Transverse colon (tissue), 4 donors: ENCODE measurements around the gene BID.

Experiments
- CTCF ChIP-seq, 5 experiments: fragments of 200-600 bp in 3 of 5; fragments of 450-650 bp in 2 of 5; sonication (generic) in 3 of 5; IDR thresholded peaks; 1 replicate in 2 of 5; 2 replicates in 3 of 5; pipeline ENCODE4 v1.5.1; 2016 to 2017; ENCODE audit warnings: antibody characterized with exemption in 5 of 5, inconsistent platforms in 3 of 5, mild to moderate bottlenecking in 2 of 5, moderate library complexity in 1 of 5
- EP300 ChIP-seq: sonication (generic); formaldehyde crosslinking; IDR thresholded peaks from one replicate; pipeline ENCODE4 v1.6.1; 2017; ENCODE audit warnings: antibody characterized with exemption, low read depth
- POLR2A ChIP-seq: fragments of 450-650 bp; IDR thresholded peaks from one replicate; pipeline ENCODE4 v1.6.1; 2016; ENCODE audit warnings: antibody characterized with exemption, mild to moderate bottlenecking, moderate library complexity
- POLR2AphosphoS5 ChIP-seq, 3 donors: sonication (generic); formaldehyde crosslinking; IDR thresholded peaks; one replicate each; pipeline ENCODE4 v1.6.1; 2016; ENCODE audit warnings: antibody characterized with exemption in 3 of 3

- TF ChIP-seq EP300 (no peak), POLR2A (no peak), CTCF (IDR thresholded peaks at IDR 0.05) (no peak), POLR2AphosphoS5 (IDR thresholded peaks at IDR 0.05) (no peak)
Observed at GRCh38 chr22:17808693-17809403, 34.6 kb upstream of the BID start.
